Kidney (tissue), 14 donors: ENCODE results near the gene KCNH8. TPM values are rescaled to one million over a fixed set of nuclear protein-coding genes. Genes with fewer than 3 reads are reported as not detected.

ENCODE experiments used
- DNase-seq, 5 donors: peaks; one replicate each; pipeline ENCODE4 v3.0.0-alpha.2; 2013 to 2020
- FAIRE-seq: peaks from 2 replicates; lab custom pipeline; 2012; peaks lifted over from hg19 to GRCh38; lab: Jason Lieb, UNC
- H3K27ac ChIP-seq, 2 donors: one replicate each; pipeline ENCODE4 v1.7.0; 2013; ENCODE audit warnings: low read depth in 2 of 2, low read length in 2 of 2, inconsistent platforms in 1 of 2
- H3K27me3 ChIP-seq: one replicate; pipeline ENCODE4 v1.7.1; 2013; ENCODE audit warnings: low read length, inconsistent platforms; ENCODE audit not compliant: control insufficient read depth, insufficient read depth
- H3K36me3 ChIP-seq, 3 donors: one replicate each; pipeline versions ENCODE4 v1.7.0 to v1.7.1; 2013; ENCODE audit warnings: low read length in 3 of 3, control low read depth in 1 of 3, inconsistent platforms in 1 of 3; ENCODE audit not compliant: insufficient read depth in 3 of 3, control insufficient read depth in 2 of 3
- H3K4me1 ChIP-seq, 3 donors: one replicate each; pipeline versions ENCODE4 v1.7.0 to v1.7.1; 2013; ENCODE audit warnings: low read length in 3 of 3, inconsistent platforms in 1 of 3, low read depth in 1 of 3; ENCODE audit not compliant: control insufficient read depth in 2 of 3, insufficient read depth in 2 of 3
- H3K4me3 ChIP-seq, 3 donors: one replicate each; pipeline versions ENCODE4 v1.7.0 to v1.8.1; 2013; ENCODE audit warnings: low read length in 3 of 3, control low read depth in 1 of 3, inconsistent platforms in 1 of 3
- H3K9ac ChIP-seq, 3 donors: one replicate each; pipeline versions ENCODE4 v1.7.0 to v1.7.1; 2013; ENCODE audit warnings: low read length in 3 of 3, control low read depth in 1 of 3, inconsistent platforms in 1 of 3
- H3K9me3 ChIP-seq, 3 donors: one replicate each; pipeline versions ENCODE4 v1.7.0 to v1.7.1; 2013; ENCODE audit warnings: low read length in 3 of 3, control low read depth in 1 of 3, inconsistent platforms in 1 of 3; ENCODE audit not compliant: control insufficient read depth in 2 of 3, insufficient read depth in 1 of 3
- CTCF ChIP-seq: IDR thresholded peaks from 3 replicates; pipeline ENCODE4 v1.5.1; 2012; ENCODE audit warnings: mild to moderate bottlenecking, moderate library complexity, borderline replicate concordance; ENCODE audit not compliant: insufficient read depth; ENCODE audit errors: extremely low read depth
- intact Hi-C: fragments of 100-400 bp; cut with DNase I; formaldehyde crosslinking; loops from one replicate; pipeline ENCODE4 v1.11.1; 2022
- polyA plus RNA-seq: library from polyadenylated mRNA; stranded (reverse); fragments of 350-450 nt; fragmentation: Illumina TruSeq; extraction: RNeasy Lipid Tissue Mini Kit (QIAGEN cat#74804); gene quantifications from one replicate; pipeline ENCODE4 v1.2.3, GENCODE V29; 2014; ENCODE audit warnings: low read depth, low replicate concordance; ENCODE audit not compliant: insufficient read depth
- total RNA-seq: library from RNA; stranded (reverse); fragmentation: NEBNext Ultra II Directional; extraction: Animal tissue kit (Norgen Biotek cat#: 25700); gene quantifications from one replicate; pipeline ENCODE4 v1.2.1, GENCODE V29; 2021
- donor health status: control.
- donor health status: control.
- donor health status: control.
- donor health status: control.
- donor health status: control.
- donor health status: DM: yes; HTN: yes; CAD: no.
- donor health status: Normal renal cell carcinoma (clear cell type).

The KCNH8 gene
- total and polyA plus RNA-seq, 2 donors from 2014 or later = 1.0 TPM; not detected in 1

GRCh38 chr3:19202754-19203153 lies 54.4 kb downstream of the KCNH8 start:
- intact Hi-C loops = no loop called here
- Histone ChIP-seq H3K9me3 (no peaks in the 10 kb centered on the region), H3K36me3 (no peaks in the 10 kb centered on the region), H3K27ac (no peak overlapping the region), H3K4me3 (no peak overlapping the region), H3K27me3 (no peaks in the 10 kb centered on the region), H3K9ac (no peak overlapping the region), H3K4me1 (no peaks in the 10 kb centered on the region)
- FAIRE-seq (no peak), DNase-seq (no peak)
- TF ChIP-seq CTCF = no peak

GRCh38 chr3:19206540-19206939 lies 58.2 kb downstream of the KCNH8 start:
- intact Hi-C loops = no loop called here
- Histone ChIP-seq H3K27ac (no peak overlapping the region), H3K4me3 (no peak overlapping the region), H3K9ac (no peak overlapping the region), H3K9me3 (no peaks in the 10 kb centered on the region), H3K4me1 (no peaks in the 10 kb centered on the region), H3K27me3 (no peaks in the 10 kb centered on the region), H3K36me3 (no peaks in the 10 kb centered on the region)
- FAIRE-seq (no peak), DNase-seq (no peak)
- TF ChIP-seq CTCF = no peak

GRCh38 chr3:19213603-19214220 lies 65.4 kb downstream of the KCNH8 start:
- no peak for TF ChIP-seq CTCF
- H3K4me1 ChIP-seq = no peaks in the 10 kb centered on the region
- DNase-seq (peak in 3 of 5 donors; percentile 2 to 49 (median 18)), FAIRE-seq (no peak)
- no peak overlapping the region for H3K4me3 ChIP-seq
- H3K27me3 ChIP-seq = no peaks in the 10 kb centered on the region
- H3K36me3 ChIP-seq = no peaks in the 10 kb centered on the region
- H3K9ac ChIP-seq = no peak overlapping the region
- no peak overlapping the region for H3K27ac ChIP-seq
- intact Hi-C loops = no loop called here
- no peaks in the 10 kb centered on the region for H3K9me3 ChIP-seq

GRCh38 chr3:19215427-19215826 lies 67.1 kb downstream of the KCNH8 start:
- no peak for TF ChIP-seq CTCF
- H3K9me3 ChIP-seq = no peaks in the 10 kb centered on the region
- H3K27me3 ChIP-seq = no peaks in the 10 kb centered on the region
- no peak overlapping the region for H3K9ac ChIP-seq
- H3K4me3 ChIP-seq = no peak overlapping the region
- H3K36me3 ChIP-seq = no peaks in the 10 kb centered on the region
- no peaks in the 10 kb centered on the region for H3K4me1 ChIP-seq
- no peak overlapping the region for H3K27ac ChIP-seq
- no peak for DNase-seq
- no peak for FAIRE-seq
- intact Hi-C loops = no loop called here
